22Rv1 (cell line): ENCODE results near the gene AGPAT4.

Experiments
- ZFX ChIP-seq: fragments of 450-650 bp; IDR thresholded peaks from 2 replicates; pipeline ENCODE4 v1.6.1; 2017; ENCODE audit warnings: antibody characterized with exemption, borderline replicate concordance
- TF ChIP-seq, protein P1 (sequence below): fragments of 450-650 bp; IDR thresholded peaks from 2 replicates; pipeline ENCODE4 v1.5.1; 2017; ENCODE audit warnings: mild to moderate bottlenecking

DNA sequence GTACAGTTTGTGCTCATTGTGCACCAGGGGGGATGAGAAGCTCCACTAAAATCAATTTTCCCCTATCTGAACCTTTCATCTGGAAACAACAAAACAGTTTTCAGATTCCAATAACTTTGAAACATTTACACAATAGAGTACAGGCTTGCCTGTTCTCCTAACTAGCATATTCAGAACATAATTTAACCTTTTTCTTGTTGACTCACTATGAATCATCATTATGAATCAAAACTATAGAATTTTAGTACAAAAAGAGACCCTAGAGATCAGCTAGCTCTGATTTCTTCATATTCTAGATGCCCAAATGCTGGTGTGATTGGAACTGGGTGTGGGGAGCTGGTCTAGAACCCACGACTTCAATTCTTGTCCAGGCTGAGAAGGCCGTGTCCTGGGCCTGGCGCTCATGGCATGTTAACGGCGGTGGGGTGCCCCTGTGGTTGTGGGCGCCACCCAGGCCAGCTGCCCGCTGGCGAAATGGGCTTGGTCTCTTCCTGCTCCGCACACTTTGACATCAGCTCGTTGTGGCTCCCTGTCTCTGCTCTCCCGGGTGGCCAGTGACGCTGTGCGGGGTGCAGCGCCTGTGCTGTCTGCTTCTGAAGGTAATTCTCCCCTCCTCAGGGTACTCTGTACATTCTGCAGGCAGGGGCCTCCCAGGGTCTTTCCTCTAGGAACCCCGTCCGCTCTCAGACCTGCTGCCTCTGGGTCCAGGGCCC, 29.9 kb upstream of the AGPAT4 start:
- TF ChIP-seq, protein P1, sequence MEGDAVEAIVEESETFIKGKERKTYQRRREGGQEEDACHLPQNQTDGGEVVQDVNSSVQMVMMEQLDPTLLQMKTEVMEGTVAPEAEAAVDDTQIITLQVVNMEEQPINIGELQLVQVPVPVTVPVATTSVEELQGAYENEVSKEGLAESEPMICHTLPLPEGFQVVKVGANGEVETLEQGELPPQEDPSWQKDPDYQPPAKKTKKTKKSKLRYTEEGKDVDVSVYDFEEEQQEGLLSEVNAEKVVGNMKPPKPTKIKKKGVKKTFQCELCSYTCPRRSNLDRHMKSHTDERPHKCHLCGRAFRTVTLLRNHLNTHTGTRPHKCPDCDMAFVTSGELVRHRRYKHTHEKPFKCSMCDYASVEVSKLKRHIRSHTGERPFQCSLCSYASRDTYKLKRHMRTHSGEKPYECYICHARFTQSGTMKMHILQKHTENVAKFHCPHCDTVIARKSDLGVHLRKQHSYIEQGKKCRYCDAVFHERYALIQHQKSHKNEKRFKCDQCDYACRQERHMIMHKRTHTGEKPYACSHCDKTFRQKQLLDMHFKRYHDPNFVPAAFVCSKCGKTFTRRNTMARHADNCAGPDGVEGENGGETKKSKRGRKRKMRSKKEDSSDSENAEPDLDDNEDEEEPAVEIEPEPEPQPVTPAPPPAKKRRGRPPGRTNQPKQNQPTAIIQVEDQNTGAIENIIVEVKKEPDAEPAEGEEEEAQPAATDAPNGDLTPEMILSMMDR = no peak
- TF ChIP-seq ZFX = no peak
